Ovary (tissue), 9 donors: Measurements from ENCODE around the gene PIGU. TPM values are rescaled to one million over a fixed set of nuclear protein-coding genes. Genes with fewer than 3 reads are reported as not detected.

Experiments
- DNase-seq, 5 donors: peaks; one replicate each; pipeline ENCODE4 v3.0.0-alpha.2; 2019 to 2020
- H3K27ac ChIP-seq, 2 donors: fragments of 200-600 bp; one replicate each; pipeline versions ENCODE4 v1.5.1 to v1.8.0; 2019 to 2022
- H3K27me3 ChIP-seq: fragments of 200-600 bp; one replicate; pipeline ENCODE4 v1.8.0; 2022
- H3K36me3 ChIP-seq: fragments of 200-600 bp; sonication (generic); one replicate; pipeline ENCODE4 v1.5.1; 2019
- H3K4me1 ChIP-seq: one replicate; pipeline ENCODE4 v1.8.1; 2013; ENCODE audit warnings: mild to moderate bottlenecking, moderate library complexity; ENCODE audit not compliant: insufficient read depth
- H3K4me3 ChIP-seq: fragments of 200-600 bp; sonication (generic); one replicate; pipeline ENCODE4 v1.5.1; 2017
- H3K9me3 ChIP-seq, 2 donors: fragments of 200-600 bp in 1 of 2; sonication (generic) in 1 of 2; one replicate each; pipeline versions ENCODE4 v1.5.1 to v1.8.1; 2013 to 2019; ENCODE audit warnings: mild to moderate bottlenecking in 1 of 2, moderate library complexity in 1 of 2
- EP300 ChIP-seq: sonication (generic); formaldehyde crosslinking; IDR thresholded peaks from one replicate; pipeline ENCODE4 v1.6.1; 2017; ENCODE audit warnings: antibody characterized with exemption
- POLR2A ChIP-seq: fragments of 450-650 bp; IDR thresholded peaks from one replicate; pipeline ENCODE4 v1.6.1; 2017; ENCODE audit warnings: antibody characterized with exemption, mild to moderate bottlenecking, moderate library complexity
- WGBS, 3 donors: extraction: QIAGEN DNeasy Blood & Tissue Kit in 1 of 3; methylation state at CpG; one replicate each; pipeline versions ENCODE4 v1.1.5 to v1.1.7; 2013 to 2017; 5-methylcytosine and 5-hydroxymethylcytosine counted together
- intact Hi-C, 4 donors: fragments of 100-400 bp; cut with DNase I; formaldehyde crosslinking; loops; one replicate each; pipeline versions ENCODE4 v1.11.0 to v1.15.1; 2022 to 2023
- polyA plus RNA-seq, 2 donors: library from polyadenylated mRNA; stranded (reverse); fragments of 200-250 nt in 1 of 2; fragments of 350-450 nt in 1 of 2; fragmentation: Illumina TruSeq in 1 of 2; extraction: RNeasy Lipid Tissue Mini Kit (QIAGEN cat#74804) in 1 of 2; gene quantifications; one replicate each; pipeline ENCODE4 v1.2.3, GENCODE V29; 2013 to 2014
- total RNA-seq, 7 donors: library from RNA; depleted of rRNA in 2 of 7; stranded (reverse); fragments of >200 nt in 2 of 7; fragmentation: NEBNext Ultra II Directional in 3 of 7; extraction: Animal tissue kit (Norgen Biotek cat#: 25700) in 3 of 7; gene quantifications; one replicate each; pipeline versions ENCODE4 v1.1.0 to v1.2.4, GENCODE V29; 2016 to 2023
- TF ChIP-seq, protein P1 (sequence below), 3 donors: fragments of 450-650 bp in 2 of 3; fragments of 200-600 bp in 1 of 3; IDR thresholded peaks; one replicate each; pipeline versions ENCODE4 v1.5.1 to v1.8.0; 2016 to 2022; ENCODE audit warnings: antibody characterized with exemption in 3 of 3, mild to moderate bottlenecking in 1 of 3
- donor health status: DM: no; HTN: no; CAD: no; lungs with moderate emphysema.
- donor health status: DM: no; HTN: no; CAD: no.
- donor health status: Bipolar disorder and iron deficiency.
- donor health status: DM: yes; HTN: yes; CAD: no.
- donor health status: DM: no; HTN: no; CAD: no.
- donor health status: DM: yes; HTN: yes; CAD: no.

PIGU gene
- total and polyA plus RNA-seq, 9 donors: 14.4 to 61.4 (median 20.9) TPM

DNA sequence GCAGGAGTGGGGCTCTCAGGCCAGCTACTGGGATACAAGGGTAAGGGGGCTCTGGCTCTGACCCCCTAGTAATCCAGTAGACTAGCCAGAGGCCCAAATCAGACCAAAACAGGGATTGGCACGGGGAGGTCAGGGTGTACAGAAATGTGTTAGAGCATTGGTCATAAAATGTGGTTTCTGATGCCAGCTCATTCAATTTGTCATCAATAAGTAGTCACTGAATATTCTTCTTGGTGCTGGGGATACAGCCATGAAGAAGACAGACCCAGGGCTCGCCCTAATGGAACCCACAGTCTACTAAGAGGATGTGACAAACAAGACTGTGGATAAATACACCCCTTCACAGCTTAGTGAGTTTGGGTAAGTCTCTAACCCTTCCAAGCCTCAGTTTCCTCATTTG, 107.3 kb downstream of the PIGU start:
- Histone ChIP-seq H3K27ac (no peak overlapping the region), H3K27me3 (no peaks in the 10 kb centered on the region), H3K4me3 (no peak overlapping the region), H3K36me3 (no peaks in the 10 kb centered on the region), H3K9me3 (no peaks in the 10 kb centered on the region), H3K4me1 (no peaks in the 10 kb centered on the region)
- DNase-seq: no peak
- WGBS, 3 donors: 91 to 97% (median 92%) methylated on average over 2 of the region's 2 CpGs
- intact Hi-C loops: no loop called here
- TF ChIP-seq EP300 (no peak), POLR2A (no peak)
- TF ChIP-seq, protein P1, sequence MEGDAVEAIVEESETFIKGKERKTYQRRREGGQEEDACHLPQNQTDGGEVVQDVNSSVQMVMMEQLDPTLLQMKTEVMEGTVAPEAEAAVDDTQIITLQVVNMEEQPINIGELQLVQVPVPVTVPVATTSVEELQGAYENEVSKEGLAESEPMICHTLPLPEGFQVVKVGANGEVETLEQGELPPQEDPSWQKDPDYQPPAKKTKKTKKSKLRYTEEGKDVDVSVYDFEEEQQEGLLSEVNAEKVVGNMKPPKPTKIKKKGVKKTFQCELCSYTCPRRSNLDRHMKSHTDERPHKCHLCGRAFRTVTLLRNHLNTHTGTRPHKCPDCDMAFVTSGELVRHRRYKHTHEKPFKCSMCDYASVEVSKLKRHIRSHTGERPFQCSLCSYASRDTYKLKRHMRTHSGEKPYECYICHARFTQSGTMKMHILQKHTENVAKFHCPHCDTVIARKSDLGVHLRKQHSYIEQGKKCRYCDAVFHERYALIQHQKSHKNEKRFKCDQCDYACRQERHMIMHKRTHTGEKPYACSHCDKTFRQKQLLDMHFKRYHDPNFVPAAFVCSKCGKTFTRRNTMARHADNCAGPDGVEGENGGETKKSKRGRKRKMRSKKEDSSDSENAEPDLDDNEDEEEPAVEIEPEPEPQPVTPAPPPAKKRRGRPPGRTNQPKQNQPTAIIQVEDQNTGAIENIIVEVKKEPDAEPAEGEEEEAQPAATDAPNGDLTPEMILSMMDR (IDR thresholded peaks at IDR 0.05): no peak

DNA sequence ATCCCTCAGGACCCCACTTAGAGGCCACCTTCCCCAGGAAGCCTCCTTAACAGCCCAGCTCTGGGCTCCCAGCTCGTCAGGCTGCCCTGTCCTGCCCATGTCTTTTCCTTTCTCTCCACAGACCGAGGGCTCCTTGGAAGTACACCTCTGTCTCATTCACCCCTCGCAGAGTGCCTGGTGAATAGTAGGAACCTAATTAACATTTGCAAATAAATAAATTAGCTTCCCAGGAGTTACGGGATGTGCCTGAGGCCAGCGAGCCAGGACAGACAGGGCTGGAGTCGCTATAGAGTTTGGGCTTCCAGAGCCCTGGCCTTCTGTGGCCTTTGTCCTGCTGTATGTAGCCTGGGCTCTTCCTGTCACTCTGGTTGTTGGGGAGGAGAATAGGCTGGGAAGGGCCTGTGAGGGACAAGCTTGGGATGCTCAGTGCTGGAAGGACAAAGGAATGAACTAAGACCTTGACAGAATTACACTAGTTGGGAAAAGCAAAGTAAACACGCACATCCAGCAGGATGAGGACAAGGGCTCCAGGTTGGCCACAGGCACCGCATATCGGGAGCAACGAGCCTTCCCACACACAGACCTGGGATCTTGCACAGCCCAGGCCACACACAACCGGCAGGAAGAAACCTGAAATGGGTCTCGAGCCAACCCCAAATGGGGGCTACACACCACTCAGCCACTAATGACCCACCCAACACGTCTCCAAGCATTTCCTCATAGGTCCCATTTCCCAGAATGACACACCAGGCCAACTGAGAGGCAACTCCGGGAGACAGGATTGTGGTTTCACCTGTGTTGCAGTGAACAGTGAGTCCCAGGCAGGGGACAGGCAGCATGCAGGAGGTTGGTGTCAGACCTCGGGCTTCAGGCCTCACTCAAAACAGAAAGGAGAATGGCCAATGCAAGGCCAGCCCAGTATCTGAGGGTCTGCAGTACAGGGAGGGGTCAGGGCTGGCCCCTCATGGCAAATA, 108.7 kb downstream of the PIGU start:
- 92 to 93% (median 92%) methylated on average over 15 of the region's 15 CpGs for WGBS, 3 donors
- Histone ChIP-seq H3K36me3 (no peaks in the 10 kb centered on the region), H3K27ac (no peak overlapping the region), H3K4me1 (no peaks in the 10 kb centered on the region), H3K27me3 (no peaks in the 10 kb centered on the region), H3K4me3 (no peak overlapping the region), H3K9me3 (no peaks in the 10 kb centered on the region)
- peak in 1 of 5 donors; percentile 19 for DNase-seq
- TF ChIP-seq EP300 (no peak), POLR2A (no peak)
- TF ChIP-seq, protein P1 (IDR thresholded peaks at IDR 0.05): no peak
- intact Hi-C loops: no loop called here

DNA sequence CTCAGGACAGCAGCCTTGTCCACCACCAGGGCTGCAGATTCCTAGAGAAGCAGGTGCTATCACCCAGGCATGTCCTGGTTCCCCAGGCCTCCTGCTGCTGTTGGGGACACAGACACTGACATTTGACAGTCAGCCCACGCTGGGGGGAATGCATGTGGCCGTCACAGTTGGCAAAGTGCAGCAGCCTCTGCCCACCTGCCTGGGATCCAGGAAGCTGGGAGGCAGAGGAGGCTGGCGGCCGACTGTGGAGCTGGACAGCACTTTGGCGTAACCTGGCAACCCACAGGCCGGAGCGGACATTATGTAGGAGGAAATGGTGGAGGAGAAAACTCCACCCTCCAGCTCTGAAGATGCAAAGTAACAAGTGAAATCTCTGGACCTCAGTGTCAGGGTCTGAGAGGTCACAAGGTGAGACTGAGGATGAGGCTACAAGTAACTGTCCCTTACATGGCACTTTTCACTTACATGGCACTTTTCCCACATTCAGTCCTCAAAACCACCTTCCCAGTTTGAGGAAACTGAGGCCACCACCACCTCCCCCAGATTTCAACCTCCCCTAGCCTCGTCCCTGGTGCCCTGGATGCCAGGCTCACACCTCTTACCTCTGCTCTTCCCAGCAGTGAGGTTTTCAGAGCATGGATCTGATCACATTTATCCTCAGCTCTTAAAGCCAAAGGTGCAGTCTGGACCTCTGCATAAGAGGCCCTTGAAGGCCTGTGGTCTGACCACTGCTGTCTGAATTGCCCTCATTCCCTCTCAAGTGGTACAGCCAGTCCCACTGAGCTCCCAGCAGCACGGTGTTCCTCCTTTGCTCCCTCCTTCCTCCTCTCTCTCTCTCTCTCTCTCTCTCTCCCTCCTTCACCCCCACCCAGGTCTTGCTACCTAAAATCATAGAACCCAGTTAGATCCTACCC, 109.7 kb downstream of the PIGU start:
- WGBS, 3 donors: 89 to 91% (median 89%) methylated on average over 9 of the region's 9 CpGs
- no peak overlapping the region for H3K27ac ChIP-seq
- intact Hi-C loops: no loop called here

DNA sequence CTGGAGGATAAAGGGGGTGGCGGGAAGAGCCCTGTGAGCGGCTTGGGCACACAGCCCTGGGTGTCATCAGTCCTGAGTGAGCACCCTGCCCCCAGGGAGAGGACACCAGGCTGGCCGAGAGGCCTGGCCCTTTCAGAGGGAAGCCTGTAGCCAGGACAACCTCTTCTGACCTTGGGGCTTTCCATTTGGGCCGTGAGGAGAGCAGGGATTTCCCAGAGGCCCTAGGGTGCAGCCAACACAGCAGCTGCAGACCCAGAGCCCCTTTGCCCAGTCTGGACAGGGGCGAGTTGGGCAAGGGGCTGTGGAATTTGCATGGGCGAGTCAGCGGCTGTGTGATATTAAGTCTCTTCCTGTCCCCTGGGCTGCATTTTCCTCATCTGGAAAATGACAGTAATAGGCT, 112.1 kb downstream of the PIGU start:
- no peaks in the 10 kb centered on the region for H3K4me1 ChIP-seq
- H3K27me3 ChIP-seq: no peaks in the 10 kb centered on the region
- no peak for DNase-seq
- H3K27ac ChIP-seq: no peak overlapping the region
- 61 to 72% (median 65%) methylated on average over 7 of the region's 7 CpGs for WGBS, 3 donors
- H3K4me3 ChIP-seq: no peak overlapping the region
- H3K36me3 ChIP-seq: no peaks in the 10 kb centered on the region
- H3K9me3 ChIP-seq: no peaks in the 10 kb centered on the region
- intact Hi-C loops: no loop called here
- TF ChIP-seq, protein P1 (IDR thresholded peaks at IDR 0.05): no peak
- TF ChIP-seq EP300: no peak
- TF ChIP-seq POLR2A: no peak

More for the DNA sequence above, 109.7 kb downstream of the PIGU start:
- H3K27me3 ChIP-seq: no peaks in the 10 kb centered on the region
- no peak overlapping the region for H3K4me3 ChIP-seq
- TF ChIP-seq POLR2A (no peak), EP300 (no peak)
- TF ChIP-seq, protein P1 (IDR thresholded peaks at IDR 0.05): no peak
- DNase-seq: peak in 1 of 5 donors; percentile 2
- no peaks in the 10 kb centered on the region for H3K9me3 ChIP-seq
- H3K4me1 ChIP-seq: no peaks in the 10 kb centered on the region
- H3K36me3 ChIP-seq: no peaks in the 10 kb centered on the region
